Measurements from ENCODE around the gene SYNE3. TPM values are rescaled to one million over a fixed set of nuclear protein-coding genes. Genes with fewer than 3 reads are reported as not detected.

The SYNE3 gene
- total and polyA plus RNA-seq, 10 of the 15 experiments (the other 5 are each of a cell fraction or from before 2014, with no cell fraction given), result 1.4 to 44.1 (median 13.4) TPM

- TF ChIP-seq REST (IDR thresholded peaks at IDR 0.05; ENCODE audit: low read depth, low read length) (no peak), MLLT1 (IDR thresholded peaks at IDR 0.05) (peak; percentile 92), E2F4 (IDR thresholded peaks at IDR 0.05; ENCODE audit: low read depth, low read length) (peak; percentile 34; the same call in 1 of the 2 replicates), ZNF687 (IDR thresholded peaks at IDR 0.05) (no peak), ZSCAN29 (IDR thresholded peaks at IDR 0.05) (no peak), ATF2 (IDR thresholded peaks at IDR 0.05; ENCODE audit: low read length) (no peak), PRDM15 (CRISPR knock-in tag; IDR thresholded peaks at IDR 0.05) (no peak), MEF2B (IDR thresholded peaks at IDR 0.05; ENCODE audit: partially characterized antibody, poor library complexity, severe bottlenecking) (peak; percentile 74), ATF7 (IDR thresholded peaks at IDR 0.05; ENCODE audit: low read depth) (0 out of 2 replicates have a peak, but pooled peaks have one; percentile 33), JUND (IDR thresholded peaks at IDR 0.05; ENCODE audit: low read depth, low read length) (no peak), HDAC6 (IDR thresholded peaks at IDR 0.05; ENCODE audit: unreplicated experiment) (no peak)
Measured at GRCh38 chr14:95515596-95516552, 576 bp downstream of the SYNE3 start (continued).

Data from GM12878 (cell line).